Subcutaneous abdominal adipose tissue (tissue), 5 donors: ENCODE measurements around the gene VAV3.

Experiments
- H3K27ac ChIP-seq: one replicate; pipeline ENCODE4 v1.7.0; 2013; ENCODE audit warnings: low read depth, mild to moderate bottlenecking, inconsistent platforms, low read length, moderate library complexity
- H3K27me3 ChIP-seq, 5 donors: one replicate each; pipeline ENCODE4 v1.7.0; 2013; ENCODE audit warnings: low read length in 5 of 5, inconsistent platforms in 1 of 5; ENCODE audit not compliant: control insufficient read depth in 5 of 5, insufficient read depth in 4 of 5
- H3K36me3 ChIP-seq, 5 donors: one replicate each; pipeline ENCODE4 v1.7.0; 2013; ENCODE audit warnings: low read length in 5 of 5; ENCODE audit not compliant: control insufficient read depth in 5 of 5, insufficient read depth in 5 of 5
- H3K4me1 ChIP-seq, 5 donors: one replicate each; pipeline ENCODE4 v1.7.0; 2013; ENCODE audit warnings: low read length in 5 of 5, mild to moderate bottlenecking in 3 of 5, moderate library complexity in 1 of 5; ENCODE audit not compliant: control insufficient read depth in 5 of 5, insufficient read depth in 5 of 5
- H3K4me3 ChIP-seq, 5 donors: one replicate each; pipeline ENCODE4 v1.7.0; 2013; ENCODE audit warnings: low read length in 5 of 5, low read depth in 1 of 5
- H3K9ac ChIP-seq, 5 donors: one replicate each; pipeline ENCODE4 v1.7.0; 2013; ENCODE audit warnings: low read length in 5 of 5, mild to moderate bottlenecking in 4 of 5, moderate library complexity in 3 of 5
- H3K9me3 ChIP-seq, 5 donors: one replicate each; pipeline ENCODE4 v1.7.0; 2013; ENCODE audit warnings: low read length in 5 of 5; ENCODE audit not compliant: control insufficient read depth in 5 of 5
- donor health status: healthy.
- donor health status: healthy.
- donor health status: healthy.
- donor health status: healthy.
- donor health status: healthy.

Gene VAV3

GRCh38 chr1:107777664-107778047, 187.3 kb downstream of the VAV3 start:
- no peak overlapping the region for H3K27ac ChIP-seq
- H3K36me3 ChIP-seq = no peaks in the 10 kb centered on the region
- no peaks in the 10 kb centered on the region for H3K27me3 ChIP-seq
- H3K9ac ChIP-seq = no peak overlapping the region
- H3K9me3 ChIP-seq = no peaks in the 10 kb centered on the region
- no peak overlapping the region for H3K4me3 ChIP-seq
- peaks cover 0 to 4% (median 0%) of the 10 kb centered on the region in 5 donors for H3K4me1 ChIP-seq

DNA sequence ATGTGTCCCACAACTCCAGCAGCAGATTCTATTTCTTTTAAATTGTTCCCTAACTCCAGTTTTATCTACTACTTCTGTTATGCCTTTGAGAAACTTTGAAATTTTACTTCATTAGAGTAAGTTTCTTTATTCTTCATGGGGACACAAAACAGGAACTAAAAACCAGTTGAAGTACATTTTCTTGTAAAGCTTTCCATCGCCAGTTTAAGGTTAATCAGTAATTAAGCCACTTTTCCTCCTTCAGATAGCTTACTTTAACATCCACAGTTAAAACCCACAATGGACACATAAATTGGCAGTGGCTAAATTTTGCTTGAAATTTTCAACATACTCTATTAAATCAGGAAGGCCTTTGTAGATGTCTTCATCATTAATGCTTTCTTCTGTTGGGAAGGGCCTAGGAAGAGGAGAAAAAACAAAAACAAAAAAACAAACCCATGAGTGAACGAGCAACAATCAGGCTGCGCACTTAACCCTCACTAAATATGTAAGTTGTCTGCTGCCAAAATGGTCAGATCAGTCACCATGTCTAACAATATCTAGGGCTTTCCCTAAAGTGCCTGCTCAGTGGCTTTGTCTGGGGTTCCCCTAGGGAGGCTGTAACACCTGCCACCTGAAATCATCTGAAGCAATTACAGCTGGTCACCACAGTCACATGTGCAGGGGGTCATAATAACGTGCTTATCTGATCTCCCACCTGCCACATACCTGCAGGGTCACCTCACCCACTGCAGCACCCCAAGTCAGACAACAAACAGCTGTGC, 187.9 kb downstream of the VAV3 start:
- no peaks in the 10 kb centered on the region for H3K36me3 ChIP-seq

GRCh38 chr1:107771377-107771776, 193.6 kb downstream of the VAV3 start:
- peaks cover 0 to 3% (median 0%) of the 10 kb centered on the region in 5 donors for H3K4me1 ChIP-seq
- H3K27me3 ChIP-seq = no peaks in the 10 kb centered on the region
- H3K36me3 ChIP-seq = peaks cover 0 to 4% (median 0%) of the 10 kb centered on the region in 5 donors
- H3K27ac ChIP-seq = no peak overlapping the region
- H3K9me3 ChIP-seq = no peaks in the 10 kb centered on the region
- no peak overlapping the region for H3K9ac ChIP-seq
- H3K4me3 ChIP-seq = no peak overlapping the region

More for the DNA sequence above, 187.9 kb downstream of the VAV3 start:
- H3K4me1 ChIP-seq = no peaks in the 10 kb centered on the region
- no peak overlapping the region for H3K9ac ChIP-seq
- no peaks in the 10 kb centered on the region for H3K27me3 ChIP-seq
- H3K4me3 ChIP-seq = no peak overlapping the region
- no peaks in the 10 kb centered on the region for H3K9me3 ChIP-seq
- H3K27ac ChIP-seq = no peak overlapping the region

- Histone ChIP-seq H3K27ac (no peak overlapping the region), H3K4me1 (peaks cover 0 to 3% (median 0%) of the 10 kb centered on the region in 5 donors), H3K9me3 (no peaks in the 10 kb centered on the region)
These were observed 197.8 kb downstream of the VAV3 start for GRCh38 chr1:107767156-107767582.

DNA sequence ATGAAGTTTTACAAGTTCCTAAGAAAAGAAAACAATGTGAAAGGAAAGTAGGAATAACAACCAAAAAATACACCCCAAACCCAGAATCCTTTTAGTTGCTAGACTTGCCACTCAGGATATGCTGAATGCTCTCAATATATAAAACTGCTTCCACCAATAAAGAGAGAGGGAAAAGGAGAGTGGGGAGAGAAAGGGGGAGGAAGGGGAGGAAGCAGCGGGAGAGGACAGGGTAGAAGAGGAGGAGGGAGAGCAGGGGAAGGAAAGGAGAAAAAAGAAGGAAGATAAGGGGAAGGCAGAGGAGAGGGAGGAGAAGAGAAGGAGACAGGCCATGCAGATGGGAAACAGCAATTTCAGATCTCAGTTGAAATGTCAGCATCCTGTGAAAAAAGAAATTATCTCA, 198.4 kb downstream of the VAV3 start:
- no peak overlapping the region for H3K9ac ChIP-seq
- peaks cover 0 to 4% (median 0%) of the 10 kb centered on the region in 5 donors for H3K36me3 ChIP-seq
- H3K4me3 ChIP-seq = no peak overlapping the region
- no peaks in the 10 kb centered on the region for H3K9me3 ChIP-seq
- no peaks in the 10 kb centered on the region for H3K27me3 ChIP-seq
- no peak overlapping the region for H3K27ac ChIP-seq
- peaks cover 0 to 3% (median 0%) of the 10 kb centered on the region in 5 donors for H3K4me1 ChIP-seq

More at GRCh38 chr1:107767156-107767582, 197.8 kb downstream of the VAV3 start:
- Histone ChIP-seq H3K27me3 (no peaks in the 10 kb centered on the region), H3K4me3 (no peak overlapping the region), H3K9ac (no peak overlapping the region), H3K36me3 (peaks cover 0 to 4% (median 0%) of the 10 kb centered on the region in 5 donors)

DNA sequence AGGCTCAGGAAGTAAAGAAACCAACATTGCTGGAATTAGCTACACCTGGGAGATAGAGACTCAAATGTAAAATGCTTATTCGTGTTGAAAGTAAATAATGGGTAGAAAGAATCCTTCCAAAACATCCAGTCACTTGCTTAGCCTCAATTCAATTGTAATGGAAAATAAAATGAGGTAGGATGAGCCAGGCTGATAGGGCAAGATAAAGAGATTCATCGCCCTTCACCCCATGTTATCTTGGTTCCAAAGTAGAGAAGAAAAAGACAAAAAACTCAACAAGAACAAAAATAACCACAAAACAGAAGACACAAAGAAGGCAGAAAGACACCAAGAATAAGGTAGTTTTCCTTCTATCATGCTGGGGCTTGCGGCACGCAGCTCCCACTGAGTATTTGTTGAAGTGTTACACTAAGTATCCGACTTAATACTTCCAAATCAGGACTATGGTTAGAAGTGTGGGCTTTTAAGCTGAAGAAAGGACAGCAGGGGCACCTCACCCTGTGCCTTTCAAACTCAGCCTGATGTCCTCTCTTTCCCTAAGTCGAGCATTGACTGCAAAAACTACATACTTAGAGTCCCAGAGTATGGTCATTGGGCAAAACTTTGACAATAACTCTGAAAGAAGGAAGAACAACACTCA, 202.1 kb downstream of the VAV3 start:
- Histone ChIP-seq H3K27me3 (no peaks in the 10 kb centered on the region), H3K9ac (no peak overlapping the region), H3K27ac (no peak overlapping the region), H3K36me3 (peaks cover 0 to 4% (median 0%) of the 10 kb centered on the region in 5 donors), H3K4me1 (peaks cover 0 to 3% (median 0%) of the 10 kb centered on the region in 5 donors), H3K9me3 (no peaks in the 10 kb centered on the region), H3K4me3 (no peak overlapping the region)

DNA sequence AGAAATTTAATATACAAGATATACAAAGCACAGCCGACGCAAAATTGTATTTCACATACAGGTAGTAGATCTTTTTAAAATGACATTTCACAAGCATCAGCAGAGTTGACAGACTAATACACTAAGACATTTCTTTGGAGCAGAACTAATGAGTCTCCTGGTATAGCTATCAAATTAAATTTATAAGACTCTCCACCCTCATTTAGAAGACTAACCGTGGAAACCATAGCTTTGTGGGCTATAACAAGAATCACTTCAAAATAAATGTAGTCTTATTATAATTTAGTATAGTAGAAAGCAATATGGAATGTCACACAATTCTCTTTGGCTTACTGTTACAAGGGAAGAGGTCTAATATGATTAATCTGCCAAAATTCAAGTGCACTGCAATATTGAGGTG, 204.9 kb downstream of the VAV3 start:
- H3K27ac ChIP-seq = no peak overlapping the region
- no peaks in the 10 kb centered on the region for H3K27me3 ChIP-seq
- H3K4me3 ChIP-seq = no peak overlapping the region
- H3K4me1 ChIP-seq = no peaks in the 10 kb centered on the region
- peaks cover 0 to 3% (median 0%) of the 10 kb centered on the region in 5 donors for H3K36me3 ChIP-seq
- no peaks in the 10 kb centered on the region for H3K9me3 ChIP-seq
- H3K9ac ChIP-seq = no peak overlapping the region

DNA sequence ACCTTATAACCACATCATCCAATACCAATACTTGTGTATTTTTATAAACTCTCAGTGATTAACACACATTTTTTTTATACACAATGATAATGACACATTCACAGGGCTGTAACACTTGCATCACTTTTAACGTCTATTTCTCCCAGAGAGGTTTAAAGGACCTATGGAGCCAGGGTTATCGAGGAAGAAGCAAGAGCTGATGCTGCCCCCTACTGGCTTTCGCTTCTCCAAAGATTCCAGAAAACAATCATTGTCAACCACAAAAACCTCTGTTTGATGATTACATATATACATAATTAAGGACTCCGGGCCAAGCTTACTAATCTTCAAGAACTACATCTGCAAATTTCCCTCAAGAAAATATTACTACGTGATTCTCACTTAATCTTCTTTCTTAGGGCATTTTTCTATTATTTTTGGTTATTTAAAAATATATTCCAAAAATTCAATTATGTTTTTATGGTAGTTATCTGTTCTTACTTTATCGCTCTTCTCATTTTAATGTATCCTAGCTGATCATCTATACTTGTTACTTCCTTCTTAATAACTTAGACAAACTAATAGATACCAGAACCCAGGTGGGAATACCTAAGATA, 214.5 kb downstream of the VAV3 start:
- peaks cover 0 to 7% (median 2%) of the 10 kb centered on the region in 5 donors for H3K36me3 ChIP-seq
- no peaks in the 10 kb centered on the region for H3K27me3 ChIP-seq
- H3K9ac ChIP-seq = no peak overlapping the region
- no peak overlapping the region for H3K27ac ChIP-seq
- peaks cover 0 to 3% (median 0%) of the 10 kb centered on the region in 5 donors for H3K4me1 ChIP-seq
- H3K9me3 ChIP-seq = no peaks in the 10 kb centered on the region
- no peak overlapping the region for H3K4me3 ChIP-seq

DNA sequence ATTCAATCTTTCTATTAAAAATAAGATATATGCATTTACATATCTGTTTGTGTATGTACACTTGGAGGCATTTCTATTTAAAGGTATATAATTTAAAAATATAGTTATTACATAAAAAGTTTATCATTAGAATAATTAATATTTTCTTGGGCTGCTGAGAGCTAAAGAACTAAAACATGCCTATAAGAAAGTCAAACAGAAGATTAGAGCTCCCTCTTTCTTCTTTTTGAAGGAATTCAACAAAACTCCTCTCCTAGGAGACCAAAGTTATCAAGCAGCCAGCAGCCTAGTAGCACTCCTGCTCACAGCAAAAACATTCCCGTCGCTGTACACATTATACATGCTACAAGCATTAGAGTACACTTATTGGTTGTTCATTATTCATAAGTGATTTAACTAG, 216.4 kb downstream of the VAV3 start:
- no peaks in the 10 kb centered on the region for H3K9me3 ChIP-seq
- no peak overlapping the region for H3K9ac ChIP-seq
- H3K27me3 ChIP-seq = no peaks in the 10 kb centered on the region
- H3K4me1 ChIP-seq = peaks cover 0 to 3% (median 0%) of the 10 kb centered on the region in 5 donors
- no peak overlapping the region for H3K27ac ChIP-seq
- H3K36me3 ChIP-seq = no peaks in the 10 kb centered on the region
- no peak overlapping the region for H3K4me3 ChIP-seq

DNA sequence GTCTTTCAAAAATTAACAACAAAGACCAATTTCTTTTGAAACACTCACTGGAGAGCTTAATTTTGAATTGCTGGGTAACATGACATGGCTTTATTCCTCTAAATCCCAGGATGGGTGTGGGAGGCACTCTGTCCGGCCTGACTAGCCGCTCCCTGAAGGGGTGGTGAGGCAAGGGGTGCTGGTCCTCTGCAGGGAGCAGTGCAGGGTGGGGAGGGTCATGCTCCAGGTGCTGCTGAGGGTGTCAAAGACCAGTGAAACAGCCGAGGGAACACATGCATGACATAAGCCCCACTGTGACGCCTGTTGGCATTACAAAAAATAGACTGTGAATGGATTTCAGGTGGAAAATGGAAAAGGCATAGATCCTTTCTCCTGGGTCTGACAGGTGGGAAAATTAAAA, 223.7 kb downstream of the VAV3 start:
- Histone ChIP-seq H3K9ac (no peak overlapping the region), H3K36me3 (no peaks in the 10 kb centered on the region), H3K9me3 (no peaks in the 10 kb centered on the region), H3K27me3 (no peaks in the 10 kb centered on the region), H3K4me3 (no peak overlapping the region), H3K27ac (no peak overlapping the region), H3K4me1 (peaks cover 0 to 9% (median 0%) of the 10 kb centered on the region in 5 donors)
